C4-2B (cell line): ENCODE data around the gene FAM13B.
"Not testable (repeated sequence)": the region's sequence is repeated elsewhere in the genome, so short reads cannot be mapped to it uniquely, and the experiment has no call there.

Source experiments
- H3K27ac ChIP-seq: fragments of 450-650 bp; 2 replicates; pipeline ENCODE4 v1.5.1; 2017
- CTCF ChIP-seq: fragments of 450-650 bp; conservative IDR thresholded peaks from 2 replicates; pipeline ENCODE4 v1.5.1; 2017; ENCODE audit warnings: mild to moderate bottlenecking
- ZFX ChIP-seq: fragments of 450-650 bp; IDR thresholded peaks from 2 replicates; pipeline ENCODE4 v1.6.1; 2017

FAM13B gene

GRCh38 chr5:137959488-137959887, 73.4 kb downstream of the FAM13B start:
- no peak overlapping the region for H3K27ac ChIP-seq
- no peak for TF ChIP-seq ZFX
- TF ChIP-seq CTCF = no peak

GRCh38 chr5:137957948-137958347, 74.9 kb downstream of the FAM13B start:
- TF ChIP-seq CTCF (no peak), ZFX (no peak)
- no peak overlapping the region for H3K27ac ChIP-seq

- TF ChIP-seq CTCF (no peak), ZFX (no peak)
- H3K27ac ChIP-seq = no peak overlapping the region
Observed at GRCh38 chr5:137954131-137954879, 78.6 kb downstream of the FAM13B start.

- no peak for TF ChIP-seq CTCF
- no peak for TF ChIP-seq ZFX
Observed at GRCh38 chr5:137945825-137946224, 87.1 kb downstream of the FAM13B start.

GRCh38 chr5:137944280-137944679, 88.6 kb downstream of the FAM13B start:
- not testable (repeated sequence) for H3K27ac ChIP-seq

More at GRCh38 chr5:137945825-137946224, 87.1 kb downstream of the FAM13B start:
- H3K27ac ChIP-seq = no peak overlapping the region

GRCh38 chr5:137939331-137939730, 93.5 kb downstream of the FAM13B start:
- H3K27ac ChIP-seq = no peak overlapping the region
- TF ChIP-seq ZFX (no peak), CTCF (no peak)

- H3K27ac ChIP-seq = no peak overlapping the region
- TF ChIP-seq CTCF (no peak), ZFX (no peak)
Observed at GRCh38 chr5:137938751-137939143, 94.1 kb downstream of the FAM13B start.
